ENCODE results near the gene B4GALNT4.
"Not testable (repeated sequence)": the region's sequence is repeated elsewhere in the genome, so short reads cannot be mapped to it uniquely, and the experiment has no call there.

The B4GALNT4 gene

DNA sequence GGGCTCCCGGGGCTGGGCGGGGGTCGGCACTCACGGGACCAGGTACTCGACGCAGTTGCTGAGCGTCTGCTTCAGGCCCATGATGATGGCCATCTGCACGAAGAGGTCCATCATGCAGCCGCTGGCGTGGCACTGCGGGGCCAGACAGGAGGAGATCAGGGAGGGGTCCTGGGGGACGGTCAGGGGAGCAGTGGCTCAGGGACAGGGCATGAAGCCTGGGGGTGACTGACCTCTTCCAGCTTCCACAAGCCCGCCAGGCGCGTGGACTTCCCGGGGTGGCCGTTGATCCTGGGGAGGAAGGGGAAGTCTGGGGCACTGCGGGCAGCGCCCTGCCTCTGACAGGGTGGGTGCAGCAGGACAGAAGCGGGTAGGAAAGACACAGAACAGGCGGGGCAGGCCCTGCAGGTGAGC is 51.6 kb downstream of the B4GALNT4 start:
- DNase-seq (ENCODE audit: low spot score): no peak

DNA sequence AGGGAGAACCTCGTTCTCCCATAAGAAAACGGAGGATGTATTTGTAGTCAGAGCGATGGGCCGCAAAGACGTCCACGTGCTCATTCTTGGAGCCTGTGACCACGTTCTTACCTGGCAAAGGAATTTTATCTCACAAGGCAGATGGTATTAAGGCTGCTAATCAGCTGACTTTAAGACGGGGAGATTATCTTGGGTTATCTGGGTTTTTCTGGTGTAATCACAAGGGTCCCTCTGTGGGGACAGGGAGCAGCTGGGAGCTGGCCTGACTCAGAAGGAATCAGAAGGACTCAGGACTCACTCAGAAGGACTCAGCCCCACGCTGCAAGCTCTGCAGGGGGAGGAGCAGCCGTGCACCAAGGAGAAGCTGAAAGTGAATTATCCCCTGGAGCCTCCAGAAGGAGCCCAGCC is 53.0 kb downstream of the B4GALNT4 start:
- DNase-seq (ENCODE audit: low spot score): no peak

DNA sequence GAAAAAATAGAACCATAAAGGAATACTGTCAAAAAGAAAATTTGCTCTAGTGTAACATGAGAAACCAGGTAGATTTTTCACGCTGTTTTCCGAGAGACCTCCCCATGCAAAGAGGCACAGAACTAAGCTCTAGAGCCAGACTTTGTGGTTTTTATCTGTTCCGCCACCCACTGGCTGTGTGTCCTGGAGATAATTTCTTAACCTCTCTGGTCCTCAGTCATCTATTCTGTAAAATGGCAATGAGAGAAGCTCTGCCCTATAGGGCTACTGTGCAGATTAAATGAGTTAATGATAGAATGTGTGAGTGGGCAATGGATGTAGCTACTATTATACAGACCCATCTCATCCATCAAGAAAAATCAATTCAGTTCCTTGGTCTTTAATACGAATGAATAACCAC is 54.9 kb downstream of the B4GALNT4 start:
- no peak for DNase-seq (ENCODE audit: low spot score)

DNA sequence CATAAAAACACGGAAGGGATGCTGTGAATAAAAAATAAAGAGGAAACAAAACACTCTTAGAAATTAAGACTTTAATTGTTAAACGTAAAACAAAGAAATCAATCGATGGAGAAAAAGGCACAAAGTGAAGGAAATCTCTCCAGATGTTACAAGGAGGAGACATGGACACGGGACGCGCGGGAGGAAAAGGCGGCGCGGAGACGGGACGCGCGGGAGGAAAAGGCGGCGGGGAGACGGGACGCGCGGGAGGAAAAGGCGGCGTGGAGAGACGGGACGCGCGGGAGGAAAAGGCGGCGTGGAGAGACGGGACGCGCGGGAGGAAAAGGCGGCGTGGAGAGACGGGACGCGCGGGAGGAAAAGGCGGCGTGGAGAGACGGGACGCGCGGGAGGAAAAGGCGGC is 55.5 kb downstream of the B4GALNT4 start:
- not testable (repeated sequence) for DNase-seq (ENCODE audit: low spot score)

DNA sequence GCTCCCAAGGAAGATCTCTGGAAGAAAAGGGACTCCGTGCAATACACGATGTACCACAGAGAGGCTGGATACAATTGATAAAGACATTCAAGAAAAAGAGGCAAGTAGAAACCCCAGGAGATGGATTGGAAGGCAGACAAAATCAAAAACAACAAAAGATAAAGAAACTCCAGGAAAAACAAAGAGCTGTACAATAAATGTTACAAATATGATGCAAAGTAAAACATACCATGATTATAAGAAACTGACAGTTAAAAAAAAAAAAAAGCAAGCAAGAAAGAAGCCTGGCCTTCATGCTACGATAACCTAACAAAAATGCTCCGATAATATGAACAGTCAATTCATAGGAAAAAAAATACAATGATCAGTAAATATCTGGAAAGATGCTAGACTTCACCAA is 56.0 kb downstream of the B4GALNT4 start:
- no peak for DNase-seq (ENCODE audit: low spot score)

DNA sequence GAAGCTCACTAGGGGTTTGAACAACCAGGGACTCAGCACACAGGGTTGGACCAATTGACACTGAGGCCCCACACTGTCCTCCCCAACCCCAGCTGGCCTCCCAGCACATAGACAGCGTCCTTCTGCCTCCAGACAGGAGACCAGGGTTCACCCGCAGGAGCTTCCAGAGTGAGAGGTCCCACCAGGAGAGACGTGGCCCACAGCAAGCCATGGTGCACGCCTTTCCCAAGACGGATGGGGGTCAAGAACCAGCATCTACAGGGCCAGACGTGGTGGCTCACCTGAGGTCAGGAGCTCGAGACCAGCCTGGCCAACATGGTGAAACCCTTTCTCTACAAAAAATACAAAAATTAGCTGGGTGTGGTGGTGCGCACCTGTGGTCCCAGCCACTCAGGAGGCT is 57.6 kb downstream of the B4GALNT4 start:
- no peak for DNase-seq (ENCODE audit: low spot score)

DNA sequence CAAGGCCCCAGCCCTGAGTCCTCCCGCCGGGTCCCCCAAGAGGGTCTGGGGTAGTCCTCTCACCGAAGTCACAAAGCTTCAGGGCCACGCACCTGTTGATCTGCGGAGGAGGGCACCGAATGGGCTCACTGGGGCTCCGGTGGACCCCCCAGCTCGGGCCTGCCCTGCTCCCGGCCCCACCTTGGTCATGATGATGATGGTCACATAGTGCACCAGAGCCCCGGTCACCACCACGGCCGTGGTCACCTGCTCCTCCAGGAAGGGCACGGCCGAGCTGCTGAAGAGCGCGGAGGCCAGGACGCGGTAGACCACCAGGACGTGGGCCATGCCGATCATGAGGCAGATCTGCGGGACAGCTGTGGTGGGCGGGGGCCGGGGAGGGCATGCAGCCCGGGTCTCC is 59.0 kb downstream of the B4GALNT4 start:
- no peak for DNase-seq (ENCODE audit: low spot score)

DNA sequence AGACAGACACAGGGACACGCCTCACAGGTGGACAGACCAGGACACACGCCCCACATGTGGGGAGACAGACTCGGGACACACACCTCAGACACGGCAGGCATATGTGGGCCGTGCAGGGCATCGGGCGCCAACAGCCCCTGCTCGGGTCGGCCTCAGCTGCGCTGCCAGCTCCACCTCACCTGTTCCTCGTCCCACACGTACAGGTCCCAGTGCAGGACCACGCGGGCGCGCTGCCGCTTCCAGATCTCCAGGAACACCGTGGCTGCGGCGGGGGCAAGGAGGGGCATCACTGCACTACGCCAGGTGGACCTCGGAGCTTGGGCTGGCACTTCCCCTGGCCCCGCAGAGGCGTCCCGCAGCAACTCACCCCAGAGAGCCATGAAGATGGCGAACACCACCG is 60.1 kb downstream of the B4GALNT4 start:
- no peak for DNase-seq (ENCODE audit: low spot score)

DNA sequence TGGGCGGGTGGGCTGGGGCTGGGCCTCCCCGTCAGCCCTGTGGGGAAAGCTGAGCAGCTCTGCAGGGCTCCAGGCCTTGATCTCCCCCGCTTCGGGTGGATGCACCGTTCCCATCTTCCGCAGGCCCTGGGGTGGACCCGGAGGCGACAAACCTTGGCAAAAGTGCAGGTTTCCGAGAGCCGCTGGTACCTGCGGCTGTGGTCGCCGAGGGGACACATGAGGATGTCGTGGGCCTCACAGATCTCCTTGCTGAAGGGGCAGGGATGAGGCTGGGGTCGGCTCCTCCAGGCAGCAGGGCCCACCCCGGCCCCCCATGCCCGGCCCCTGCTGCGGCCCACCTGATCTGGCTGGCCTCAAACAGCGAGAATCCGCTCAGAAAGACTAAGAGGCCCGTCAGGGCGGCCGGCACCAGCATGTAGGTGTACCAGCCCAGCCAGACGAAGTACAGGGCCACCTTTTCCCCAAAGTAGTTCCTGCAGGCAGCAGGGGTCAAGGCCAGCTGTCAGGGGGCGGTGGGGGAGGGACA is 60.7 kb downstream of the B4GALNT4 start:
- no peak for DNase-seq (ENCODE audit: low spot score)
